Mucosa of stomach (tissue), 1 donor: Measurements from ENCODE around the gene ESYT2.
"Not testable (repeated sequence)": the region's sequence is repeated elsewhere in the genome, so short reads cannot be mapped to it uniquely, and the experiment has no call there.

Source experiments
- H3K27me3 ChIP-seq: one replicate; pipeline ENCODE4 v1.7.0; 2013; ENCODE audit warnings: mild to moderate bottlenecking, low read length; ENCODE audit not compliant: control insufficient read depth, insufficient read depth
- H3K36me3 ChIP-seq: one replicate; pipeline ENCODE4 v1.7.0; 2013; ENCODE audit warnings: low read length; ENCODE audit not compliant: control insufficient read depth, insufficient read depth
- H3K4me1 ChIP-seq: one replicate; pipeline ENCODE4 v1.7.0; 2013; ENCODE audit warnings: mild to moderate bottlenecking, low read length; ENCODE audit not compliant: control insufficient read depth, insufficient read depth
- H3K4me3 ChIP-seq: one replicate; pipeline ENCODE4 v1.7.0; 2013; ENCODE audit warnings: low read length
- H3K9ac ChIP-seq: one replicate; pipeline ENCODE4 v1.7.0; 2013; ENCODE audit warnings: mild to moderate bottlenecking, low read length, moderate library complexity
- H3K9me3 ChIP-seq: one replicate; pipeline ENCODE4 v1.7.0; 2013; ENCODE audit warnings: mild to moderate bottlenecking, low read length, moderate library complexity; ENCODE audit not compliant: control insufficient read depth
- donor health status: Pancreatic carcinoma.

ESYT2 gene

GRCh38 chr7:158697597-158697996 lies 131.7 kb downstream of the ESYT2 start:
- H3K36me3 ChIP-seq, H3K27me3 ChIP-seq, H3K4me3 ChIP-seq, H3K4me1 ChIP-seq, H3K9ac ChIP-seq, H3K9me3 ChIP-seq: not testable (repeated sequence)

DNA sequence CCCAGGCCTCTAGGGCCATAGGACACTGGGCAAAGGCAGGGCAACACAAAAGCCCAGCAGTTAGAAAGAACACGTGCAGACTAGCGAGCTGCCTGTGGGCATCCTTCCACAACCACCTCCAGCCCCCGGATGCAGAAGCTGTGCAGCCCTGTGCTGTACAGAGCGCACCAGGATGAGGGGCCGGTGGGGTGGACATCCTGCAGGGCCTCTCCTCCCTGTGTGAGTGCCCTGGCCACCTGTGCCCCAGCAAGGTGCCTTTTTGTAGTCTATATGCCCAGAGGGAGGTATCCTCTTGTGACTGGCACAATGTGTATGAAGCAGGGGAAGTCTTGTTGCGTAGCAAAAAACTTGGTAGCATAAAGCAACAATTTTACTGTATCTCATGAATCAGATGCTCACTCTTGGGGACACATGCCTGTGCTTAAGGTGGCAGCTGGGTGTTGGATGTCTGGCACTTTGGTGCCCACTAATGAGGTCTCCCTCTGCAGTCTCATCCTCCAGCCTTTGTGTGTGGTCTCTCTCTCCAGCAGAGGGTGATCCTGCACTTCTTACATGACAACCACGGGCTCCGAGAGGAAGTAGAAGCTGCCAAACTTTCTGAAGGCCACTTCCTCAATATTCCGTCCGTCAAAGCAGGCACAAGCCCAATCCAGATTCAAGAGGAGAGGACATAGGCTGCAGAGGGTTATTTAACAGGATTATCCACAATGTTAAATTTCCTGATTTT lies 133.4 kb downstream of the ESYT2 start:
- Histone ChIP-seq H3K36me3 (no peaks in the 10 kb centered on the region), H3K9ac (peak overlapping the region; percentile 7), H3K4me3 (no peak overlapping the region), H3K27me3 (no peaks in the 10 kb centered on the region), H3K4me1 (no peaks in the 10 kb centered on the region), H3K9me3 (no peaks in the 10 kb centered on the region)

DNA sequence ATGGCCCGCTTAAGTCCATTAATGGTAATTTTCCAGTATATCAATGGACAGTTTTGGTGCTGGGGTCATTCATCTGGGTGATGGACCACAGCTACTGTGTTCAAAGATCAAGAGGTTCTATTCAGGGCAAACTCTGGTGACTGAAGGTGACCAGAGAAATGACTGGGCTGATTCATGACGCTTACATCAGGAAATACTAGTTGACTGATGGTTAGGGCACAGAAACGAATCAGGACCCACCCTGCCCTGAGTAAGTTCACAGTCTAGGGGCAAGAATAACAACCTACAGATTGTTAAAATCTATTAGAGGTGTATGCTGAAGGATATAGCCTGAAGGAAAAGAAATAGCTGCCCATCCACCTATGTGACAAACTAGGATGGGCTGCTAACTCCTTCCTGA lies 134.3 kb downstream of the ESYT2 start:
- no peaks in the 10 kb centered on the region for H3K4me1 ChIP-seq
- no peak overlapping the region for H3K9ac ChIP-seq
- no peaks in the 10 kb centered on the region for H3K9me3 ChIP-seq
- no peaks in the 10 kb centered on the region for H3K36me3 ChIP-seq
- H3K4me3 ChIP-seq: no peak overlapping the region
- H3K27me3 ChIP-seq: no peaks in the 10 kb centered on the region

DNA sequence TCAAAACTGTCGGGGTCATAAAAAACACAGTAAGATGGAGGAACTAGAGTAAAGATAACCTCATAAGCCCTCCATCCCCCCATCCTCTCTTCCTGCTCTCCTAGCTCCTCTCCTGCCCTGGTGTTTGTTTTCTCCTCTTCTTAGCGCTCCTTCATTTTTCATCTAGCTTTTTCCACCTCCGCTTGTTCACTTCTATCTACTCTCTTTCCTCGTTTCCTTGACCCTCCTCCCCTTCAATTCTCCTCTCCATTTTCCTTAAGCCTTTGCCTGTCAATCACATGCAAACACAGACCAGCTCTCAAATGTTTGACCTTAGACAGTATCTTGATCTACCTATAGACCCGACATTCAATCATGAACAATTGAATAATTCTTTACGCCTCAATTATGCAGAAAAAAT lies 134.7 kb downstream of the ESYT2 start:
- H3K9ac ChIP-seq: no peak overlapping the region
- H3K36me3 ChIP-seq: no peaks in the 10 kb centered on the region
- H3K9me3 ChIP-seq: no peaks in the 10 kb centered on the region

GRCh38 chr7:158689488-158689887 lies 139.8 kb downstream of the ESYT2 start:
- Histone ChIP-seq H3K4me1 (no peaks in the 10 kb centered on the region), H3K9me3 (no peaks in the 10 kb centered on the region), H3K36me3 (no peaks in the 10 kb centered on the region), H3K9ac (no peak overlapping the region), H3K27me3 (no peaks in the 10 kb centered on the region), H3K4me3 (no peak overlapping the region)

More for the DNA sequence above, 134.7 kb downstream of the ESYT2 start:
- H3K4me1 ChIP-seq: no peaks in the 10 kb centered on the region
- H3K27me3 ChIP-seq: no peaks in the 10 kb centered on the region
- no peak overlapping the region for H3K4me3 ChIP-seq

GRCh38 chr7:158687406-158687805 lies 141.9 kb downstream of the ESYT2 start:
- H3K9ac ChIP-seq: no peak overlapping the region
- H3K36me3 ChIP-seq: no peaks in the 10 kb centered on the region
- no peaks in the 10 kb centered on the region for H3K4me1 ChIP-seq
- H3K27me3 ChIP-seq: no peaks in the 10 kb centered on the region
- H3K9me3 ChIP-seq: no peaks in the 10 kb centered on the region
- H3K4me3 ChIP-seq: no peak overlapping the region

GRCh38 chr7:158685693-158686092 lies 143.6 kb downstream of the ESYT2 start:
- no peak overlapping the region for H3K4me3 ChIP-seq
- no peaks in the 10 kb centered on the region for H3K36me3 ChIP-seq
- no peak overlapping the region for H3K9ac ChIP-seq
- H3K9me3 ChIP-seq: no peaks in the 10 kb centered on the region
- no peaks in the 10 kb centered on the region for H3K4me1 ChIP-seq
- H3K27me3 ChIP-seq: no peaks in the 10 kb centered on the region

GRCh38 chr7:158684329-158684728 lies 145.0 kb downstream of the ESYT2 start:
- Histone ChIP-seq H3K4me1 (no peaks in the 10 kb centered on the region), H3K9me3 (no peaks in the 10 kb centered on the region), H3K36me3 (no peaks in the 10 kb centered on the region), H3K4me3 (no peak overlapping the region), H3K27me3 (no peaks in the 10 kb centered on the region), H3K9ac (no peak overlapping the region)

- Histone ChIP-seq H3K4me1 (no peaks in the 10 kb centered on the region), H3K36me3 (no peaks in the 10 kb centered on the region), H3K4me3 (no peak overlapping the region), H3K9me3 (no peaks in the 10 kb centered on the region), H3K9ac (no peak overlapping the region), H3K27me3 (no peaks in the 10 kb centered on the region)
These were observed 145.8 kb downstream of the ESYT2 start for GRCh38 chr7:158683541-158683940.

- Histone ChIP-seq H3K27me3 (no peaks in the 10 kb centered on the region), H3K4me3 (no peak overlapping the region), H3K4me1 (no peaks in the 10 kb centered on the region), H3K36me3 (no peaks in the 10 kb centered on the region), H3K9ac (no peak overlapping the region), H3K9me3 (no peaks in the 10 kb centered on the region)
These were observed 146.9 kb downstream of the ESYT2 start for GRCh38 chr7:158682456-158682855.
